C4-2B (cell line): ENCODE results near the gene LGMN.
"Not testable (repeated sequence)": the region's sequence is repeated elsewhere in the genome, so short reads cannot be mapped to it uniquely, and the experiment has no call there.

Source experiments
- H3K27ac ChIP-seq: fragments of 450-650 bp; 2 replicates; pipeline ENCODE4 v1.5.1; 2017
- ZFX ChIP-seq: fragments of 450-650 bp; IDR thresholded peaks from 2 replicates; pipeline ENCODE4 v1.6.1; 2017
- TF ChIP-seq, protein P1 (sequence below): fragments of 450-650 bp; conservative IDR thresholded peaks from 2 replicates; pipeline ENCODE4 v1.5.1; 2017; ENCODE audit warnings: mild to moderate bottlenecking

LGMN gene

DNA sequence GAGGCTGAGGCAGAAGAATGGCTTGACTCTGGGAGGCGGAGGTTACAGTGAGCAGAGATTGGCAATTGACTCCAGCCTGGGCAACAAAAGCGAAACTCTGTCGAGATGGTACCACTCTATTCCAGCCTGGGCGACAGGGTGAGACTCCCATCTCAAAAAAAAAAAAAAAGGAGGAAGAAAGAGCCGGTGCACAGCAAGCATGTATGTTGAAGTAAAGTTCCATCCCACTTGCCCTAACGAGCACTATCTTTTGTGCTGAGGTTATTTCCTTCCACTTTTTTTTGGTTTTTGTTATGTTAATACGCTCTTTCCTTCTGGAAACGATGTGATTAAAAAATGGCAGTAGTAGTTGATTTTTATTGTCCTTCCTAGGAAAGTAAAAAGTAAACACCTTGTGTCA lies 26.1 kb upstream of the LGMN start:
- no peak for TF ChIP-seq ZFX
- TF ChIP-seq, protein P1, sequence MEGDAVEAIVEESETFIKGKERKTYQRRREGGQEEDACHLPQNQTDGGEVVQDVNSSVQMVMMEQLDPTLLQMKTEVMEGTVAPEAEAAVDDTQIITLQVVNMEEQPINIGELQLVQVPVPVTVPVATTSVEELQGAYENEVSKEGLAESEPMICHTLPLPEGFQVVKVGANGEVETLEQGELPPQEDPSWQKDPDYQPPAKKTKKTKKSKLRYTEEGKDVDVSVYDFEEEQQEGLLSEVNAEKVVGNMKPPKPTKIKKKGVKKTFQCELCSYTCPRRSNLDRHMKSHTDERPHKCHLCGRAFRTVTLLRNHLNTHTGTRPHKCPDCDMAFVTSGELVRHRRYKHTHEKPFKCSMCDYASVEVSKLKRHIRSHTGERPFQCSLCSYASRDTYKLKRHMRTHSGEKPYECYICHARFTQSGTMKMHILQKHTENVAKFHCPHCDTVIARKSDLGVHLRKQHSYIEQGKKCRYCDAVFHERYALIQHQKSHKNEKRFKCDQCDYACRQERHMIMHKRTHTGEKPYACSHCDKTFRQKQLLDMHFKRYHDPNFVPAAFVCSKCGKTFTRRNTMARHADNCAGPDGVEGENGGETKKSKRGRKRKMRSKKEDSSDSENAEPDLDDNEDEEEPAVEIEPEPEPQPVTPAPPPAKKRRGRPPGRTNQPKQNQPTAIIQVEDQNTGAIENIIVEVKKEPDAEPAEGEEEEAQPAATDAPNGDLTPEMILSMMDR = no peak
- no peak overlapping the region for H3K27ac ChIP-seq

DNA sequence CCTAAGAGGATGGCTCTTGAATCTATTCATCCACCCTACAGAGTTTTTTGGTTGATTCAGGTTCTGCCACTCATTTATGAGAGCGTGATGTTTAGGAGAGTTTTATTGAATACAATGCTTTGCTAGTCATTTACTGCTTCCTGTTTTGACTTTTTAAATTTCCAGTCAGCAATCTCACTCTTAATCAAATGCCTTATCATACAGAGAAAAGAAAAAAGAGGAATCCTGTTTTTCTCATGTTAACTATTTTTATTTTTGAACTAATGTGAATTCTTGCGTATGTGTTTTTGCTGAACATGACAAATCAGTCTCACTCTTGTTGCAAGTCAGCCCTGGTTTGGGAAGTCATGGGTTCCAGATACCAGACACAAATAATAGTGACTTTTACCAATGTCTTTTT lies 22.1 kb upstream of the LGMN start:
- no peak overlapping the region for H3K27ac ChIP-seq
- TF ChIP-seq, protein P1 = no peak
- no peak for TF ChIP-seq ZFX

DNA sequence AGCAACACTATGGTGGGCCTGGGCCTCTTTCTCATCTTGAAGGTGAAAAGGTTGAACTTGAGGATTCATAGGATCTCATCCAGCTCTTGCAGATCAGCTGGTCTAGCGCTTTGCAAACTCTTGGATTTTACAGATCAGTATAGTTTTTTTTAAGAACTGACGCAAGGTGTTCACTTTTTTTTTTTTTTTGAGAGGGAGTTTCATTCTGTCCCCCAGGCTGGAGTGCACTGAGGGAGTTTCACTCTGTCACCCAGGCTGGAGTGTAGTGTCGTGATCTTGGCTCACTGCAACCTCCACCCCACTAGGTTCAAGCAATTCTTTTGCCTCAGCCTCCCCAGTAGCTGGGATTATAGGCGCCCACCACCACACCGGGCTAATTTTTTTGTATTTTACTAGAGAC lies 20.4 kb upstream of the LGMN start:
- TF ChIP-seq ZFX = no peak
- TF ChIP-seq, protein P1 = no peak
- no peak overlapping the region for H3K27ac ChIP-seq

DNA sequence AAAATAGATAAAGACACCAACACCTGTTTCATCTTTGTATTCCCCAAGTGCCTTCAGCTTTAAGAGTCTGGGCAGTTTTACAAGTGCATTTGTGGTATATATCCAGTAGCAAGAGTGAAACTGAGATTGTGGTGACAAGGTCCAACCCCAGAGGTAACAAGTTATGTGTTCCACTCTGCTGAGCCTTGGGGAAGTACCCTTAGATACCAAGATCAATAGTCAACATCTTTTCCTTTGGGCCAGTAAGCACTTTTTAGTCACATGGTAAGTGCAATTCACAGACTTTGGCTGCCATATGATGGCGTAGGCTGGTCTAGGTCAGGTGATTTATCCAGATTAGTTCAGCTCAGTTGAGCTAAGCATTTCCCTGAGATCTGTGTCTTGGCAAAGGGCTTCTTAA lies 19.8 kb upstream of the LGMN start:
- not testable (repeated sequence) for H3K27ac ChIP-seq

DNA sequence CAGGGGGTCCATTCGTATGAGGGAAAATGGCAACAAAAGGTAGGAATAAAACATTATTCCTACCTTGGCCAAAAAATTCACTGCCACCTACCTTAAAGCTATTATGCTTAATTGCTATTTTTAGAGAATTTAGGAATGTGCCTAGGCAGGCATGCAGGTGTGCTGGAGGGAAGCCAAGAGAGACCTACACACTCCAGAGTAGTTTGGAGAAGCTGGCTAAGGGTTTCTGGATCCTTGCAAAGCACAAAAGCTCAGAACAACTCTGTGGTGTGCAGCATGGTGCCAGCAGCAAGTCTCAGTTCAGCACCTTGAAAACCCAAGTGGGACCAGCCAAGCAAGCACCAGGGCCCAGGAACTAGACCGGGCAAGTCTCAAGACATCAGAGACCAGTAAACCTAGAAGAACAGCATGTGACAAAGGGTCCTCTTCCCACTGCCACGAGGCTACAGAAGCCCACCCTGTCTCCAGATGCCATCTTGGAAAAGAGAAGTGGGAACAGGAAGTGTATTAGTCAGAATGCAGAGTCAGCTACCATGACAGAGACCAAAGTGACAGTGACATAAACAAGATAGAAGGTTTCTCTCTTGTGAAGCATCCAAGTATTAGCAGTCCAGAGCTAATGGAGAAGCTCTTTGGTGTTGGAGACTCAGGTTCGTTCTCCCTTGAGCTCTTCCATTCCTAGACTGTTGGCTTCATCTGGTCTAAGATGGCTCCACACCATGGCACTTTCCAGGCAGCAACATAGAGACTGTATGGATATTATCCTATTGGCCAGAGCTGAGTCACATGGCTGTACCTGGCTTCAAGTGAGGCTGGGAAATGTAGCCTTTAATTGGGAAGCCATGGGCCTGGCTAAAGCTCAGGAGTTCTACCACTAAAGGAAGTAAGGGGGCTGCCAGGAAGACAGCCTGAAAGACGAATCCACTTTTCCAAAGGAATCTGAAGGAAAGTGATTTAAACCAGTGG lies 15.5 kb upstream of the LGMN start:
- not testable (repeated sequence) for H3K27ac ChIP-seq

DNA sequence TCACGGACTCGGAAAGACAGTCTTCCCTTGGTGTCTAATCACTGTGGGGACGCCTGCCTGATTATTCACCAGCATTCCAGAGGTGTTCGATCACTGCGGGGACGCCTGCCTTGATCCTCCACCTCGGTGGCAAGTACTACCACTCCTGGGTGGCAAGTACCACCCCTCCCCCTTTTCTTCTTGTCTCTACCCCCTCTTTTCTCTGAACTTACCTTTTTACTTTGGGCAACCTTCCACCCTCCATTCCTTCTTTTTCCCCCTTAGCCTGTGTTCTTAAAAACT lies 12.0 kb upstream of the LGMN start:
- no peak overlapping the region for H3K27ac ChIP-seq
- TF ChIP-seq, protein P1 = no peak
- no peak for TF ChIP-seq ZFX

DNA sequence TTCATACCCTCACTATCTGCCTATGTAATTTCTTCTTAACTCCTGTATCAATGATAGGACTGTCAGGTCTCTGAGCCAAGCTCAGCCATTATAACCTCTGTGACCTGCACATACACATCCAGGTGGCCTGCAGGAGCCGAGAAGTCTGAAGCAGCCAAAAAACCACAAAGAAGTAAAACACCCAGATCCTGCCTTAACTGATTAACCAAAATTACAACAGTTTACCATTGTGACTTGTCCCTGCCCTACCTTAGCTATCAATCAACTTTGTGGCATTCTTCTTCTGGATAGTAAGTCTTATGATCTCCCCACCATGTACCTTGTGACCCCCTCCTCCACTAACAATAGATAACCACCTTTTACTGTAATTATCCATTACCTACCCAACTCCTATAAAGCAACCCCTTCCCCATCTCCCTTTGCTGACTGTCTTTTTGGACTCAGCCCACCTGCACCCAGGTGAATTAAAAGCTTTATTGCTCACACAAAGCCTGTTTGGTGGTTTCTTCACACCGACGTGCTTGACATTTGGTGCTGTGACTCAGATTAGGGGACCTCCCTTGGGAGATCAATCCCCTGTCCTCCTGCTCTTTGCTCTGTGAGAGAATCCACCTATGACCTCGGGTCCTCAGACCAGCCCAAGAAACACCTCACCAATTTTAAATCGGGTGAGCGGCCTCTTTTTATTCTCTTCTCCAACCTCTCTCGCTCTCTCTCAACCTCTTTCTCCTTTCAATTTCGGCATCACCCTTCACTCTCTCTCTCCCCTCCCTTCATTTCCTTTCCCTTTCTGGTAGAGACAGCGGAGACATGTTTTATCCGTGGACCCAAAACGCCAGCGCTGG lies 11.5 kb upstream of the LGMN start:
- no peak overlapping the region; the same call in 1 of the 2 replicates for H3K27ac ChIP-seq

DNA sequence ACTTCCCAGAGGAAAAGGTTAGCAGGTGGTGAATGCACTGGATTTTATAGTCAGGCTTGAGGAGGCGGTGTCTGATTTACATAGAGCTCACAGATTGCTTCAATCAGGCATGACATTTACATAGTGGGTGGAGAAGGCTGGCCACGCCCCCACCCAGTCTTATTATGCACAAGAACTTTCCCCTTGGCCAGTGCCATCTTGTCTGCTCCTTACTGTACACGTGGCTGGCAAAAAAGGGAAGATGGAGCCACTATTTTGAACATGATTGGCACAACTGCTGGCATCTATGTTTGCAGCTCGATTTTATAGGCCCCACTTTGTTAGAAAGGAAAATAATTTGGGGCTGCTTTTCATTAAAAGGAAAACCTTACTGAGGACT lies 10.9 kb upstream of the LGMN start:
- H3K27ac ChIP-seq = no peak overlapping the region; the same call in 1 of the 2 replicates
- TF ChIP-seq, protein P1 = no peak
- no peak for TF ChIP-seq ZFX

More for the DNA sequence above, 11.5 kb upstream of the LGMN start:
- TF ChIP-seq, protein P1 = no peak
- no peak for TF ChIP-seq ZFX
